Nephron progenitor cell (in vitro differentiated cells): ENCODE data around the gene YBX3.

Source experiments
- DNase-seq: peaks from one replicate; pipeline ENCODE4 v3.0.0; 2021
- H3K27ac Mint-ChIP-seq: 2 replicates; pipeline ENCODE4 v1.8.0; 2021; ENCODE audit warnings: mild to moderate bottlenecking, moderate library complexity, mixed read lengths
- H3K27me3 Mint-ChIP-seq: 2 replicates; pipeline ENCODE4 v1.8.0; 2021; ENCODE audit warnings: mild to moderate bottlenecking, low read depth, mixed read lengths; ENCODE audit not compliant: poor library complexity
- H3K36me3 Mint-ChIP-seq: 2 replicates; pipeline ENCODE4 v1.8.0; 2021; ENCODE audit warnings: low read depth, mixed read lengths
- H3K4me1 Mint-ChIP-seq: 2 replicates; pipeline ENCODE4 v1.8.0; 2021; ENCODE audit warnings: mixed read lengths
- H3K4me3 Mint-ChIP-seq: 2 replicates; pipeline ENCODE4 v1.8.0; 2021; ENCODE audit warnings: mild to moderate bottlenecking, moderate library complexity, mixed read lengths
- H3K9me3 Mint-ChIP-seq: 2 replicates; pipeline ENCODE4 v1.8.0; 2021; ENCODE audit warnings: mild to moderate bottlenecking, moderate library complexity, mixed read lengths
- TF ChIP-seq, protein P1 (sequence below): fragments of 200-600 bp; sonication (generic); IDR thresholded peaks from 2 replicates; pipeline ENCODE4 v1.5.0; 2021; ENCODE audit warnings: antibody characterized with exemption

YBX3 gene

GRCh38 chr12:10688042-10688441 lies 35.1 kb downstream of the YBX3 start:
- Mint-ChIP-seq H3K4me3 (no peak overlapping the region), H3K27ac (no peak overlapping the region), H3K36me3 (peaks cover 4% of the 10 kb centered on the region), H3K27me3 (peaks cover 7% of the 10 kb centered on the region), H3K4me1 (no peaks in the 10 kb centered on the region), H3K9me3 (peaks cover 8% of the 10 kb centered on the region)
- DNase-seq: no peak
- TF ChIP-seq, protein P1, sequence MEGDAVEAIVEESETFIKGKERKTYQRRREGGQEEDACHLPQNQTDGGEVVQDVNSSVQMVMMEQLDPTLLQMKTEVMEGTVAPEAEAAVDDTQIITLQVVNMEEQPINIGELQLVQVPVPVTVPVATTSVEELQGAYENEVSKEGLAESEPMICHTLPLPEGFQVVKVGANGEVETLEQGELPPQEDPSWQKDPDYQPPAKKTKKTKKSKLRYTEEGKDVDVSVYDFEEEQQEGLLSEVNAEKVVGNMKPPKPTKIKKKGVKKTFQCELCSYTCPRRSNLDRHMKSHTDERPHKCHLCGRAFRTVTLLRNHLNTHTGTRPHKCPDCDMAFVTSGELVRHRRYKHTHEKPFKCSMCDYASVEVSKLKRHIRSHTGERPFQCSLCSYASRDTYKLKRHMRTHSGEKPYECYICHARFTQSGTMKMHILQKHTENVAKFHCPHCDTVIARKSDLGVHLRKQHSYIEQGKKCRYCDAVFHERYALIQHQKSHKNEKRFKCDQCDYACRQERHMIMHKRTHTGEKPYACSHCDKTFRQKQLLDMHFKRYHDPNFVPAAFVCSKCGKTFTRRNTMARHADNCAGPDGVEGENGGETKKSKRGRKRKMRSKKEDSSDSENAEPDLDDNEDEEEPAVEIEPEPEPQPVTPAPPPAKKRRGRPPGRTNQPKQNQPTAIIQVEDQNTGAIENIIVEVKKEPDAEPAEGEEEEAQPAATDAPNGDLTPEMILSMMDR: no peak

DNA sequence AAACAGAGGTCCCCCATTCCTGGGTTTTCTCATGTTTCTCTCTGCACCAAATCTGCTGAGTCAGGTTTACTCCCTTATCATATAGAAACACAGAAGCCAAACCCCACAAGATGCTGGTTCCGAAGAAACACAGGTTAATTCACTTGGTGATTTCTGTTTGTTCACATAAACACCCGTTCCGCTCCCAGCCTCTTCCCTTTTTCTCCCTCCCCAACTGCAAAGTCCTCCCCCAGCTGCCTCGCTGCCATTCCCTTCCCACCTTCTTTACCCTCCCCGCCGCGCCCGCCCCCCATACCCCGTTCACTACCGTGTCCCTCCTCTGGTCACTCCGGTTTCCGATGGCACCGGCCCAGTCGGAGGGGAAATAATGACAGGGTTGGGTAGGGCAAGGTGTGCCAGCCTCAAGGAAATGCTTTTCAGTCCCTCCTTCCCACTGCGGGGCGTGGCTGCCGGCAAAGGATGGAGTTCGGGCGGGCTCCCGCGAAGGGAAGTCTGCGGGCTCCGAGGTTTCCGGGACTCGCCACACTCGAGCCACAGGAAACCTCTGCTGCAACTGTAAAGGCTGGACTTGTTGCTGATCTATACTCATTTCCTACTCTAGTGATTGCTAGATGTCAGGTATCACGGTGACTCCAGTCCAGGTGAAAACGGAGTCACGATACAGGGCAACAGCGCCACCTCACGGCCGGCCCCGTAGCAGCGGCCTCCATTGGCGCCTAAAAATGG lies 49.3 kb downstream of the YBX3 start, which contains the start of gene STYK1:
Gene STYK1 (minus strand): TSS at position 394 of the 726 bp plus-strand sequence. CDS start 39,434 bp downstream, outside the sequence.
- Mint-ChIP-seq H3K9me3 (no peaks in the 10 kb centered on the region), H3K36me3 (no peaks in the 10 kb centered on the region), H3K27me3 (peaks cover 31% of the 10 kb centered on the region), H3K27ac (no peak within 1 kb of the TSS), H3K4me1 (peaks cover 10% of the 10 kb centered on the region), H3K4me3 (peak within 1 kb of the TSS; percentile 82)
- peak; percentile 72 for DNase-seq
- TF ChIP-seq, protein P1: peak; percentile 93

- no peaks in the 10 kb centered on the region for H3K36me3 Mint-ChIP-seq
- H3K27ac Mint-ChIP-seq: no peak overlapping the region
- peaks cover 39% of the 10 kb centered on the region for H3K27me3 Mint-ChIP-seq
- peak overlapping the region; percentile 73 for H3K4me3 Mint-ChIP-seq
- no peaks in the 10 kb centered on the region for H3K9me3 Mint-ChIP-seq
- TF ChIP-seq, protein P1: no peak
- H3K4me1 Mint-ChIP-seq: peaks cover 10% of the 10 kb centered on the region
- no peak for DNase-seq
Measured at GRCh38 chr12:10672231-10672868, 50.8 kb downstream of the YBX3 start.

DNA sequence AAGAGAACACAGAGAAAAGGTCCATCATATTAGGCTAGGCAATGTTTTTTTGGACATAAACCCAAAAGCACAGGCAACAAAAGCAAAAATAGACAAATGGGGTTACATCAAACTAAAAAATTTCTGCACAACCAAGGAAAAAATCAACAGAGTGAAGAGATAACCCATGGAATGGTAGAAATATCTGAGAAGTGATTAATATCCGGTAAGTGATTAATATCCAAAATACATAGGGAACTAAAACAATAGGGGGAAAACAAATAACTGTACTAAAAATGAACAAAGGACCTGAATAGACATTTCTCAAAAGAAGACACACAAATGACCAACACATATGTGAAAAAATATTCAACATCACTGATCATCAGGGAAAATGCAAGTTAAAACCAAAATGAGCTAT lies 53.6 kb downstream of the YBX3 start:
- no peak for DNase-seq
- H3K4me1 Mint-ChIP-seq: peaks cover 10% of the 10 kb centered on the region
- H3K27ac Mint-ChIP-seq: no peak overlapping the region
- H3K27me3 Mint-ChIP-seq: peaks cover 27% of the 10 kb centered on the region
- H3K36me3 Mint-ChIP-seq: no peaks in the 10 kb centered on the region
- H3K4me3 Mint-ChIP-seq: no peak overlapping the region
- no peaks in the 10 kb centered on the region for H3K9me3 Mint-ChIP-seq
- TF ChIP-seq, protein P1: no peak

DNA sequence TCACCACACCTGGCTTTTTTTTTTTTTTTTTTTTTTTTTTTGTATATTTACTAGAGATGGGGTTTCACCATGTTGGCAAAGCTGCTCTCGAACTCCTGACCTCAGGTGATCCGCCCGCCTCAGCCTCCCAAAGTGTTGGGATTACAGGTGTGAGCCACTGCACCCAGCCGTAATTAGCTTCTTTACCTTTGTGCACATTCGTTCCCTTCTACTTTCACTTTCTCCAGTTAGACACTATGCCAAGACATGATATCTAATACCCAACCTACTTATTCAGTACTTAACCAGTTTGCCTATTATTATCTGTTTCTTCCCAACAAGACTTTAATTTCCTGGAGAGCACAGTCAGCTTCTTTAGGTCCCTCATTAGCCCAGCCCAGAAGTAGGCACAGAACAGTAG lies 54.6 kb downstream of the YBX3 start:
- H3K36me3 Mint-ChIP-seq: no peaks in the 10 kb centered on the region
- no peak overlapping the region for H3K4me3 Mint-ChIP-seq
- H3K27ac Mint-ChIP-seq: no peak overlapping the region
- no peaks in the 10 kb centered on the region for H3K9me3 Mint-ChIP-seq
- DNase-seq: no peak
- peaks cover 8% of the 10 kb centered on the region for H3K4me1 Mint-ChIP-seq
- peaks cover 18% of the 10 kb centered on the region for H3K27me3 Mint-ChIP-seq
- TF ChIP-seq, protein P1: no peak
